Measurements from ENCODE around the gene SCGN. TPM values are rescaled to one million over a fixed set of nuclear protein-coding genes. Genes with fewer than 3 reads are reported as not detected.
A peak's percentile ranks its signal among the peaks of the same experiment; 100 is the strongest.

Gene SCGN
- total RNA-seq, 1 donor from 2014 or later: 1.6 TPM

- no peak overlapping the region for H3K27ac ChIP-seq (replicated peaks)
- H3K4me3 ChIP-seq: no peak overlapping the region
- no peaks in the 10 kb centered on the region for H3K9me3 ChIP-seq (replicated peaks)
- H3K4me1 ChIP-seq: no peaks in the 10 kb centered on the region
- peaks cover 43% of the 10 kb centered on the region for H3K27me3 ChIP-seq (ENCODE audit: low read depth)
- no peaks in the 10 kb centered on the region for H3K36me3 ChIP-seq
- intact Hi-C loops (cut with micrococcal nuclease): no loop called here
- no peak for TF ChIP-seq CTCF (IDR thresholded peaks at IDR 0.05; ENCODE audit: borderline replicate concordance)
- DNase-seq: no peak
Observed at GRCh38 chr6:25642667-25643328, 9.2 kb upstream of the SCGN start.

GRCh38 chr6:25645916-25646315 is 6.1 kb upstream of the SCGN start:
- intact Hi-C loops (cut with micrococcal nuclease): no loop called here
- no peak overlapping the region for H3K4me3 ChIP-seq
- no peak for DNase-seq
- no peaks in the 10 kb centered on the region for H3K36me3 ChIP-seq
- H3K27ac ChIP-seq (replicated peaks): no peak overlapping the region
- peaks cover 47% of the 10 kb centered on the region for H3K27me3 ChIP-seq (ENCODE audit: low read depth)
- no peaks in the 10 kb centered on the region for H3K4me1 ChIP-seq
- H3K9me3 ChIP-seq (replicated peaks): no peaks in the 10 kb centered on the region
- TF ChIP-seq CTCF (IDR thresholded peaks at IDR 0.05; ENCODE audit: borderline replicate concordance): no peak

GRCh38 chr6:25649611-25650010 is 2.4 kb upstream of the SCGN start:
- H3K4me3 ChIP-seq: no peak overlapping the region
- no peaks in the 10 kb centered on the region for H3K4me1 ChIP-seq
- H3K9me3 ChIP-seq (replicated peaks): no peaks in the 10 kb centered on the region
- no peak for DNase-seq
- no peak for TF ChIP-seq CTCF (IDR thresholded peaks at IDR 0.05; ENCODE audit: borderline replicate concordance)
- intact Hi-C loops (cut with micrococcal nuclease): no loop called here
- H3K27ac ChIP-seq (replicated peaks): peak overlapping the region; percentile 10
- peaks cover 58% of the 10 kb centered on the region for H3K27me3 ChIP-seq (ENCODE audit: low read depth)
- no peaks in the 10 kb centered on the region for H3K36me3 ChIP-seq

- peaks cover 51% of the 10 kb centered on the region for H3K27me3 ChIP-seq (ENCODE audit: low read depth)
- no peak for TF ChIP-seq CTCF (IDR thresholded peaks at IDR 0.05; ENCODE audit: borderline replicate concordance)
- intact Hi-C loops (cut with micrococcal nuclease): no loop called here
- H3K9me3 ChIP-seq (replicated peaks): no peaks in the 10 kb centered on the region
- DNase-seq: no peak
- H3K4me1 ChIP-seq: no peaks in the 10 kb centered on the region
- H3K4me3 ChIP-seq: no peak overlapping the region
- H3K36me3 ChIP-seq: no peaks in the 10 kb centered on the region
- no peak overlapping the region for H3K27ac ChIP-seq (replicated peaks)
Observed at GRCh38 chr6:25655723-25656122, 3.7 kb downstream of the SCGN start.

GRCh38 chr6:25659633-25660368 is 7.8 kb downstream of the SCGN start:
- intact Hi-C loops (cut with micrococcal nuclease): no loop called here
- Histone ChIP-seq H3K27ac (replicated peaks) (peak overlapping the region; percentile 27), H3K9me3 (replicated peaks) (no peaks in the 10 kb centered on the region), H3K4me1 (no peaks in the 10 kb centered on the region), H3K27me3 (ENCODE audit: low read depth) (peaks cover 24% of the 10 kb centered on the region), H3K36me3 (no peaks in the 10 kb centered on the region), H3K4me3 (no peak overlapping the region)
- no peak for TF ChIP-seq CTCF (IDR thresholded peaks at IDR 0.05; ENCODE audit: borderline replicate concordance)
- no peak for DNase-seq

Measured in left ventricle myocardium inferior (tissue), 1 donor.